HK-2 (cell line): ENCODE measurements around the gene TBC1D16.

Experiments
- DNase-seq: peaks from one replicate; pipeline ENCODE4 v3.0.0-alpha.2; 2018; ENCODE audit not compliant: unreplicated experiment

The TBC1D16 gene

GRCh38 chr17:80025140-80025539 is 10.5 kb downstream of the TBC1D16 start:
- no peak for DNase-seq

- no peak for DNase-seq
Measured at GRCh38 chr17:80024206-80024972, 11.3 kb downstream of the TBC1D16 start.

- DNase-seq: no peak
Measured at GRCh38 chr17:80023481-80024205, 12.0 kb downstream of the TBC1D16 start.

GRCh38 chr17:80021600-80021999 is 14.1 kb downstream of the TBC1D16 start:
- DNase-seq: no peak

GRCh38 chr17:80018917-80019651 is 16.6 kb downstream of the TBC1D16 start:
- DNase-seq: no peak

- no peak for DNase-seq
Measured at GRCh38 chr17:80017226-80018010, 18.3 kb downstream of the TBC1D16 start.

GRCh38 chr17:80012765-80013741 is 22.6 kb downstream of the TBC1D16 start:
- DNase-seq: no peak

- no peak for DNase-seq
Measured at GRCh38 chr17:80011989-80012555, 23.6 kb downstream of the TBC1D16 start.

- no peak for DNase-seq
Measured at GRCh38 chr17:80010283-80010858, 25.3 kb downstream of the TBC1D16 start.

- DNase-seq: no peak
Measured at GRCh38 chr17:80009391-80010282, 26.0 kb downstream of the TBC1D16 start.

- DNase-seq: no peak
Measured at GRCh38 chr17:80008848-80009247, 26.8 kb downstream of the TBC1D16 start.

- peak; percentile 87 for DNase-seq
Measured at GRCh38 chr17:80008383-80008840, 27.3 kb downstream of the TBC1D16 start.

- DNase-seq: no peak
Measured at GRCh38 chr17:80007939-80008338, 27.7 kb downstream of the TBC1D16 start.

- no peak for DNase-seq
Measured at GRCh38 chr17:80006811-80007752, 28.6 kb downstream of the TBC1D16 start.

- no peak for DNase-seq
Measured at GRCh38 chr17:80006339-80006720, 29.3 kb downstream of the TBC1D16 start.

GRCh38 chr17:80005360-80006338 is 30.0 kb downstream of the TBC1D16 start:
- DNase-seq: peak; percentile 62
